SU-DHL-6 (cell line): Measurements from ENCODE around the gene BTAF1.
"Not testable (repeated sequence)": the region's sequence is repeated elsewhere in the genome, so short reads cannot be mapped to it uniquely, and the experiment has no call there.

Experiments
- CTCF ChIP-seq: fragments of 200-600 bp; sonication (generic); IDR thresholded peaks from one replicate; pipeline ENCODE4 v1.5.1; 2017; ENCODE audit warnings: antibody characterized with exemption, mild to moderate bottlenecking, low read length, moderate library complexity; ENCODE audit not compliant: insufficient read depth, poor library complexity, severe bottlenecking
- EZH2phosphoT487 ChIP-seq: fragments of 200-600 bp; sonication (generic), shearing (Covaris generic); conservative IDR thresholded peaks from 2 replicates; pipeline ENCODE4 v1.6.1; 2018; ENCODE audit warnings: mild to moderate bottlenecking, antibody characterized with exemption, low read length, moderate library complexity, mixed read lengths

GRCh38 chr10:92025340-92025739 is 101.8 kb downstream of the BTAF1 start:
- TF ChIP-seq CTCF, EZH2phosphoT487: not testable (repeated sequence)
